Glutamatergic neuron (in vitro differentiated cells): ENCODE measurements around the gene RPL4. TPM values are rescaled to one million over a fixed set of nuclear protein-coding genes. Genes with fewer than 3 reads are reported as not detected.

Experiments
- DNase-seq: peaks from one replicate; pipeline ENCODE4 v3.0.0; 2022
- H3K27ac Mint-ChIP-seq: one replicate; pipeline ENCODE4 v1.8.0; 2020; ENCODE audit warnings: mild to moderate bottlenecking, mixed read lengths, inconsistent platforms; ENCODE audit not compliant: unreplicated experiment
- H3K27me3 Mint-ChIP-seq: one replicate; pipeline ENCODE4 v1.8.0; 2020; ENCODE audit warnings: mild to moderate bottlenecking, moderate library complexity, mixed read lengths, inconsistent platforms; ENCODE audit not compliant: unreplicated experiment
- H3K36me3 Mint-ChIP-seq: one replicate; pipeline ENCODE4 v1.8.0; 2020; ENCODE audit warnings: mild to moderate bottlenecking, mixed read lengths, inconsistent platforms; ENCODE audit not compliant: unreplicated experiment
- H3K4me1 Mint-ChIP-seq: one replicate; pipeline ENCODE4 v1.8.0; 2020; ENCODE audit warnings: mild to moderate bottlenecking, low read depth, mixed read lengths, inconsistent platforms; ENCODE audit not compliant: unreplicated experiment
- H3K4me3 Mint-ChIP-seq: one replicate; pipeline ENCODE4 v1.8.0; 2020; ENCODE audit warnings: mild to moderate bottlenecking, mixed read lengths, inconsistent platforms; ENCODE audit not compliant: unreplicated experiment
- H3K9me3 Mint-ChIP-seq: one replicate; pipeline ENCODE4 v1.8.0; 2020; ENCODE audit warnings: mild to moderate bottlenecking, moderate library complexity, mixed read lengths, inconsistent platforms; ENCODE audit not compliant: unreplicated experiment
- CTCF ChIP-seq: fragments of 200-600 bp; sonication (generic); IDR thresholded peaks from one replicate; pipeline ENCODE4 v1.5.0; 2021; ENCODE audit not compliant: partially characterized antibody, unreplicated experiment
- long read RNA-seq: library from polyadenylated mRNA; unstranded; transcript quantifications from one replicate; pipeline ENCODE4 v2.0.0, GENCODE V29; 2020; ENCODE audit not compliant: unreplicated experiment
- total RNA-seq: library from RNA; stranded (reverse); fragmentation: NEBNext Ultra II Directional; extraction: Animal tissue kit (Norgen Biotek cat#: 25700); gene quantifications from one replicate; pipeline ENCODE4 v1.2.1, GENCODE V29; 2021; ENCODE audit not compliant: unreplicated experiment

Gene RPL4
- total RNA-seq, result 1,679 TPM
- long read RNA-seq, transcript RPL4-201 (10 exons, 2,769 nt), result major isoform, 2,329 of 2,482 reads
- long read RNA-seq, partial matches to known transcripts, result 101 of 2,482 reads
- long read RNA-seq, other reads (novel, unspliced or antisense), result 50 of 2,482 reads

- DNase-seq, result peak; percentile 64
- peak within 1 kb of the TSS; percentile 97 for H3K27ac Mint-ChIP-seq
- no peak for TF ChIP-seq CTCF
- H3K4me3 Mint-ChIP-seq, result peak within 1 kb of the TSS; percentile 100
- peaks cover 2% of the 10 kb centered on the region for H3K27me3 Mint-ChIP-seq
- no peaks in the 10 kb centered on the region for H3K36me3 Mint-ChIP-seq
- H3K9me3 Mint-ChIP-seq, result peaks cover 4% of the 10 kb centered on the region
- peaks cover 13% of the 10 kb centered on the region for H3K4me1 Mint-ChIP-seq
Measured at GRCh38 chr15:66504563-66505429, at the start of gene RPL4, which contains the start of gene ZWILCH. TSS of gene RPL4 (minus strand) at chr15:66504855. CDS start at chr15:66504790, 65 bp downstream. TSS of gene ZWILCH (plus strand) at chr15:66505326. CDS start at chr15:66505339, 13 bp downstream.

DNA sequence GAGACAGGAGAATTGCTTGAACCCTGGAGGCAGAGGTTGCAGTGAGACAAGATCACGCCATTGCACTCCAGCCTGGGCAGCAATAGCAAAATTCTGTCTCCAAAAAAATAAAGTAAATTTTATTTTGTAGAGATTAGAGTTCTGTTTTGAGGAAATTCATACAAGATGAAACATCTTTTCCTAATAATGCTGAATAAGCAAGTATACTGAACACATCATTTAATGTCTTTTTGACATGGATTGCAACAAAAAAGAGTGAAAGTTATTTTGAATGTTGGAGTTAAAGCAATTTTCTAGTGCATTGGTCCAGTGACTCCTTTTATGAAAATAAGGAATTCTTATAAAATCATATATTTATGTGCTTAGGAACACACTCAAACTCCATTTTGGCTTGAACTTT lies 40.6 kb upstream of the RPL4 start:
- no peak for TF ChIP-seq CTCF
- no peaks in the 10 kb centered on the region for H3K27me3 Mint-ChIP-seq
- H3K4me3 Mint-ChIP-seq, result no peak overlapping the region
- no peaks in the 10 kb centered on the region for H3K4me1 Mint-ChIP-seq
- no peaks in the 10 kb centered on the region for H3K9me3 Mint-ChIP-seq
- H3K36me3 Mint-ChIP-seq, result no peaks in the 10 kb centered on the region
- no peak for DNase-seq
- H3K27ac Mint-ChIP-seq, result no peak overlapping the region

GRCh38 chr15:66542896-66543295 lies 38.2 kb upstream of the RPL4 start:
- Mint-ChIP-seq H3K4me3 (no peak overlapping the region), H3K27ac (no peak overlapping the region), H3K4me1 (no peaks in the 10 kb centered on the region), H3K36me3 (no peaks in the 10 kb centered on the region), H3K9me3 (peaks cover 2% of the 10 kb centered on the region), H3K27me3 (no peaks in the 10 kb centered on the region)
- no peak for DNase-seq
- no peak for TF ChIP-seq CTCF

- TF ChIP-seq CTCF, result no peak
- DNase-seq, result no peak
- Mint-ChIP-seq H3K36me3 (no peaks in the 10 kb centered on the region), H3K27me3 (no peaks in the 10 kb centered on the region), H3K4me3 (no peak overlapping the region), H3K9me3 (peaks cover 2% of the 10 kb centered on the region), H3K4me1 (no peaks in the 10 kb centered on the region), H3K27ac (no peak overlapping the region)
Measured at GRCh38 chr15:66535056-66535455, 30.4 kb upstream of the RPL4 start.

DNA sequence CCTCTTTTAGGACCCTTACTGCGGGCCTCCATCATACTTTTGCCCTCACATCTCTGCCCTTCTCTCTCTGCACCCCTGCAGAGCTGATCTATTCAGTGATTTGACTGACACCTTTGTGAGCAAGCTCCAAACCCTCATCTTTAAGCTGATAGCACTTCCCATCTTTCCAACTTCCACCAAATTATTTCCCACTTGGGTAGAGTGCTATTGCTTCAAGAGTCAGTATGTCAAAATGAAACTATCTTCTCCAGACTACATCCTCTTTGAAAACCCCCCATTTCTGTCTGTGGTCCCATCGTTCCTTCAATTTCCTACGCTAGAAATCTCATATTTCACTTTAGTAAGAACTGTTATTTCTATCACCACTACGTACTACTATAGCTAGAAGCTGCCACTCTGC lies 20.2 kb upstream of the RPL4 start:
- Mint-ChIP-seq H3K4me3 (no peak overlapping the region), H3K27me3 (no peaks in the 10 kb centered on the region), H3K9me3 (no peaks in the 10 kb centered on the region), H3K4me1 (no peaks in the 10 kb centered on the region), H3K36me3 (no peaks in the 10 kb centered on the region), H3K27ac (no peak overlapping the region)
- TF ChIP-seq CTCF, result no peak
- DNase-seq, result no peak
